Glutamatergic neuron (in vitro differentiated cells): ENCODE results near the gene HBA1. TPM values are rescaled to one million over a fixed set of nuclear protein-coding genes. Genes with fewer than 3 reads are reported as not detected.
A peak's percentile ranks its signal among the peaks of the same experiment; 100 is the strongest.

Experiments
- DNase-seq: peaks from one replicate; pipeline ENCODE4 v3.0.0; 2022
- H3K27ac Mint-ChIP-seq: one replicate; pipeline ENCODE4 v1.8.0; 2020; ENCODE audit warnings: mild to moderate bottlenecking, mixed read lengths, inconsistent platforms; ENCODE audit not compliant: unreplicated experiment
- H3K27me3 Mint-ChIP-seq: one replicate; pipeline ENCODE4 v1.8.0; 2020; ENCODE audit warnings: mild to moderate bottlenecking, moderate library complexity, mixed read lengths, inconsistent platforms; ENCODE audit not compliant: unreplicated experiment
- H3K36me3 Mint-ChIP-seq: one replicate; pipeline ENCODE4 v1.8.0; 2020; ENCODE audit warnings: mild to moderate bottlenecking, mixed read lengths, inconsistent platforms; ENCODE audit not compliant: unreplicated experiment
- H3K4me1 Mint-ChIP-seq: one replicate; pipeline ENCODE4 v1.8.0; 2020; ENCODE audit warnings: mild to moderate bottlenecking, low read depth, mixed read lengths, inconsistent platforms; ENCODE audit not compliant: unreplicated experiment
- H3K4me3 Mint-ChIP-seq: one replicate; pipeline ENCODE4 v1.8.0; 2020; ENCODE audit warnings: mild to moderate bottlenecking, mixed read lengths, inconsistent platforms; ENCODE audit not compliant: unreplicated experiment
- H3K9me3 Mint-ChIP-seq: one replicate; pipeline ENCODE4 v1.8.0; 2020; ENCODE audit warnings: mild to moderate bottlenecking, moderate library complexity, mixed read lengths, inconsistent platforms; ENCODE audit not compliant: unreplicated experiment
- total RNA-seq: library from RNA; stranded (reverse); fragmentation: NEBNext Ultra II Directional; extraction: Animal tissue kit (Norgen Biotek cat#: 25700); gene quantifications from one replicate; pipeline ENCODE4 v1.2.1, GENCODE V29; 2021; ENCODE audit not compliant: unreplicated experiment
- TF ChIP-seq, protein P1 (sequence below): fragments of 200-600 bp; sonication (generic); IDR thresholded peaks from one replicate; pipeline ENCODE4 v1.5.0; 2021; ENCODE audit not compliant: partially characterized antibody, unreplicated experiment

HBA1 gene
- total RNA-seq, 1 donor from 2014 or later = 1.5 TPM

- Mint-ChIP-seq H3K27ac (no peak within 1 kb of the TSS), H3K36me3 (no peaks in the 10 kb centered on the region), H3K9me3 (peaks cover 14% of the 10 kb centered on the region), H3K27me3 (peaks cover 20% of the 10 kb centered on the region), H3K4me3 (peak within 1 kb of the TSS; percentile 55), H3K4me1 (peaks cover 6% of the 10 kb centered on the region)
- peak; percentile 84 for DNase-seq
- TF ChIP-seq, protein P1, sequence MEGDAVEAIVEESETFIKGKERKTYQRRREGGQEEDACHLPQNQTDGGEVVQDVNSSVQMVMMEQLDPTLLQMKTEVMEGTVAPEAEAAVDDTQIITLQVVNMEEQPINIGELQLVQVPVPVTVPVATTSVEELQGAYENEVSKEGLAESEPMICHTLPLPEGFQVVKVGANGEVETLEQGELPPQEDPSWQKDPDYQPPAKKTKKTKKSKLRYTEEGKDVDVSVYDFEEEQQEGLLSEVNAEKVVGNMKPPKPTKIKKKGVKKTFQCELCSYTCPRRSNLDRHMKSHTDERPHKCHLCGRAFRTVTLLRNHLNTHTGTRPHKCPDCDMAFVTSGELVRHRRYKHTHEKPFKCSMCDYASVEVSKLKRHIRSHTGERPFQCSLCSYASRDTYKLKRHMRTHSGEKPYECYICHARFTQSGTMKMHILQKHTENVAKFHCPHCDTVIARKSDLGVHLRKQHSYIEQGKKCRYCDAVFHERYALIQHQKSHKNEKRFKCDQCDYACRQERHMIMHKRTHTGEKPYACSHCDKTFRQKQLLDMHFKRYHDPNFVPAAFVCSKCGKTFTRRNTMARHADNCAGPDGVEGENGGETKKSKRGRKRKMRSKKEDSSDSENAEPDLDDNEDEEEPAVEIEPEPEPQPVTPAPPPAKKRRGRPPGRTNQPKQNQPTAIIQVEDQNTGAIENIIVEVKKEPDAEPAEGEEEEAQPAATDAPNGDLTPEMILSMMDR = peak; percentile 83
Measured at GRCh38 chr16:180101-180675, 3.7 kb downstream of the HBA1 start, which contains the start of gene HBQ1. TSS of gene HBQ1 (plus strand) at chr16:180459. CDS start at chr16:180487, 28 bp downstream.

DNA sequence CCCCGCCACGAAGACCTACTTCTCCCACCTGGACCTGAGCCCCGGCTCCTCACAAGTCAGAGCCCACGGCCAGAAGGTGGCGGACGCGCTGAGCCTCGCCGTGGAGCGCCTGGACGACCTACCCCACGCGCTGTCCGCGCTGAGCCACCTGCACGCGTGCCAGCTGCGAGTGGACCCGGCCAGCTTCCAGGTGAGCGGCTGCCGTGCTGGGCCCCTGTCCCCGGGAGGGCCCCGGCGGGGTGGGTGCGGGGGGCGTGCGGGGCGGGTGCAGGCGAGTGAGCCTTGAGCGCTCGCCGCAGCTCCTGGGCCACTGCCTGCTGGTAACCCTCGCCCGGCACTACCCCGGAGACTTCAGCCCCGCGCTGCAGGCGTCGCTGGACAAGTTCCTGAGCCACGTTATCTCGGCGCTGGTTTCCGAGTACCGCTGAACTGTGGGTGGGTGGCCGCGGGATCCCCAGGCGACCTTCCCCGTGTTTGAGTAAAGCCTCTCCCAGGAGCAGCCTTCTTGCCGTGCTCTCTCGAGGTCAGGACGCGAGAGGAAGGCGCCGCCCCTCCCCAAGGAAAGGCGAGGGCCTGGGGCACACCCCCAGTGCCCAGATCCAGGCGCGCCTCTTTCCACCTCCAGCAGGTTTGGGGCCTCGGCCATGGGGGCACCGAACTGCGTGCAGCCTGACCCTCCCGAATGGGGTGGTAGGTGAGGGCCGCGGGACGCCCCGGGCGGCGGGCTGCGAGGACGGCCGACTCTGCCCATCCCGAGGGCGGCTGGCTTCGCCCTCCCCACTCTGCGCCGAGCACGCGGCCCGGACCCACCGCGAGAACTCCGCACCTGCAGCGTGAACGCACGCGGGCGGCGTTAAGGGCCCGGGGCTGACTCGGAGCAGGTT lies 4.4 kb downstream of the HBA1 start:
- peak; percentile 92 for DNase-seq
- Mint-ChIP-seq H3K4me3 (peak overlapping the region; percentile 55), H3K27me3 (peaks cover 16% of the 10 kb centered on the region), H3K27ac (no peak overlapping the region), H3K36me3 (no peaks in the 10 kb centered on the region), H3K4me1 (peaks cover 6% of the 10 kb centered on the region), H3K9me3 (peaks cover 14% of the 10 kb centered on the region)
- TF ChIP-seq, protein P1 = no peak

GRCh38 chr16:181565-182021 lies 5.1 kb downstream of the HBA1 start:
- Mint-ChIP-seq H3K36me3 (no peaks in the 10 kb centered on the region), H3K4me3 (no peak overlapping the region), H3K27me3 (peaks cover 16% of the 10 kb centered on the region), H3K27ac (no peak overlapping the region), H3K4me1 (peaks cover 6% of the 10 kb centered on the region), H3K9me3 (peaks cover 14% of the 10 kb centered on the region)
- DNase-seq = no peak
- TF ChIP-seq, protein P1 = peak; percentile 99

- peaks cover 2% of the 10 kb centered on the region for H3K4me1 Mint-ChIP-seq
- H3K27me3 Mint-ChIP-seq = peaks cover 10% of the 10 kb centered on the region
- H3K4me3 Mint-ChIP-seq = no peak overlapping the region
- no peaks in the 10 kb centered on the region for H3K36me3 Mint-ChIP-seq
- peak overlapping the region; percentile 15 for H3K27ac Mint-ChIP-seq
- no peak for DNase-seq
- TF ChIP-seq, protein P1 = no peak
- peaks cover 12% of the 10 kb centered on the region for H3K9me3 Mint-ChIP-seq
Measured at GRCh38 chr16:183005-183404, 6.5 kb downstream of the HBA1 start.
